IPS-18a (cell line): ENCODE results near the gene CMKLR1.

Experiments
- H3K27ac ChIP-seq: one replicate; pipeline ENCODE4 v1.5.1; 2013; ENCODE audit warnings: low read length
- H3K27me3 ChIP-seq: one replicate; pipeline ENCODE4 v1.6.1; 2013; ENCODE audit warnings: mild to moderate bottlenecking, low read length; ENCODE audit not compliant: control insufficient read depth, insufficient read depth
- H3K36me3 ChIP-seq: one replicate; pipeline ENCODE4 v1.6.1; 2013; ENCODE audit warnings: low read depth, low read length; ENCODE audit not compliant: control insufficient read depth
- H3K4me1 ChIP-seq: one replicate; pipeline ENCODE4 v1.6.1; 2013; ENCODE audit warnings: low read depth, low read length; ENCODE audit not compliant: control insufficient read depth
- H3K4me3 ChIP-seq: one replicate; pipeline ENCODE4 v1.5.1; 2013; ENCODE audit warnings: low read length
- H3K9ac ChIP-seq: one replicate; pipeline ENCODE4 v1.6.1; 2013; ENCODE audit warnings: mild to moderate bottlenecking, low read length, moderate library complexity
- H3K9me3 ChIP-seq: one replicate; pipeline ENCODE4 v1.6.1; 2013; ENCODE audit warnings: low read depth, low read length; ENCODE audit not compliant: control insufficient read depth

The CMKLR1 gene

GRCh38 chr12:108373111-108373510 lies 34.0 kb upstream of the CMKLR1 start:
- Histone ChIP-seq H3K4me1 (no peaks in the 10 kb centered on the region), H3K27ac (no peak overlapping the region), H3K9ac (no peak overlapping the region), H3K27me3 (no peaks in the 10 kb centered on the region), H3K4me3 (no peak overlapping the region), H3K36me3 (no peaks in the 10 kb centered on the region), H3K9me3 (peaks cover 13% of the 10 kb centered on the region)

GRCh38 chr12:108371801-108372344 lies 32.8 kb upstream of the CMKLR1 start:
- Histone ChIP-seq H3K36me3 (no peaks in the 10 kb centered on the region), H3K4me3 (no peak overlapping the region), H3K27ac (no peak overlapping the region), H3K9ac (no peak overlapping the region), H3K9me3 (peaks cover 13% of the 10 kb centered on the region), H3K4me1 (no peaks in the 10 kb centered on the region), H3K27me3 (no peaks in the 10 kb centered on the region)

- no peaks in the 10 kb centered on the region for H3K4me1 ChIP-seq
- H3K9ac ChIP-seq: no peak overlapping the region
- peaks cover 6% of the 10 kb centered on the region for H3K9me3 ChIP-seq
- H3K27me3 ChIP-seq: no peaks in the 10 kb centered on the region
- H3K27ac ChIP-seq: no peak overlapping the region
- H3K4me3 ChIP-seq: no peak overlapping the region
- H3K36me3 ChIP-seq: no peaks in the 10 kb centered on the region
These were observed 31.3 kb upstream of the CMKLR1 start for GRCh38 chr12:108370415-108370814.

- Histone ChIP-seq H3K27me3 (no peaks in the 10 kb centered on the region), H3K9me3 (peaks cover 6% of the 10 kb centered on the region), H3K36me3 (no peaks in the 10 kb centered on the region), H3K27ac (no peak overlapping the region), H3K4me3 (no peak overlapping the region), H3K4me1 (no peaks in the 10 kb centered on the region), H3K9ac (no peak overlapping the region)
These were observed 30.8 kb upstream of the CMKLR1 start for GRCh38 chr12:108369736-108370396.

- H3K27me3 ChIP-seq: no peaks in the 10 kb centered on the region
- no peaks in the 10 kb centered on the region for H3K36me3 ChIP-seq
- no peaks in the 10 kb centered on the region for H3K9me3 ChIP-seq
- no peaks in the 10 kb centered on the region for H3K4me1 ChIP-seq
- H3K27ac ChIP-seq: no peak overlapping the region
- no peak overlapping the region for H3K9ac ChIP-seq
- no peak overlapping the region for H3K4me3 ChIP-seq
These were observed 29.0 kb upstream of the CMKLR1 start for GRCh38 chr12:108368089-108368488.

GRCh38 chr12:108367436-108367835 lies 28.3 kb upstream of the CMKLR1 start:
- Histone ChIP-seq H3K9ac (no peak overlapping the region), H3K4me1 (no peaks in the 10 kb centered on the region), H3K27me3 (no peaks in the 10 kb centered on the region)

GRCh38 chr12:108365324-108365723 lies 26.2 kb upstream of the CMKLR1 start:
- Histone ChIP-seq H3K36me3 (no peaks in the 10 kb centered on the region), H3K27me3 (no peaks in the 10 kb centered on the region), H3K4me1 (no peaks in the 10 kb centered on the region)

More at GRCh38 chr12:108367436-108367835, 28.3 kb upstream of the CMKLR1 start:
- no peak overlapping the region for H3K27ac ChIP-seq
- H3K4me3 ChIP-seq: no peak overlapping the region
- H3K9me3 ChIP-seq: no peaks in the 10 kb centered on the region
- no peaks in the 10 kb centered on the region for H3K36me3 ChIP-seq

GRCh38 chr12:108364879-108365278 lies 25.8 kb upstream of the CMKLR1 start:
- no peaks in the 10 kb centered on the region for H3K4me1 ChIP-seq
- no peak overlapping the region for H3K9ac ChIP-seq
- H3K27ac ChIP-seq: no peak overlapping the region
- no peaks in the 10 kb centered on the region for H3K9me3 ChIP-seq
- no peaks in the 10 kb centered on the region for H3K36me3 ChIP-seq
- no peaks in the 10 kb centered on the region for H3K27me3 ChIP-seq
- H3K4me3 ChIP-seq: no peak overlapping the region

More at GRCh38 chr12:108365324-108365723, 26.2 kb upstream of the CMKLR1 start:
- H3K4me3 ChIP-seq: no peak overlapping the region
- H3K9ac ChIP-seq: no peak overlapping the region
- no peaks in the 10 kb centered on the region for H3K9me3 ChIP-seq
- no peak overlapping the region for H3K27ac ChIP-seq

- no peak overlapping the region for H3K4me3 ChIP-seq
- no peaks in the 10 kb centered on the region for H3K27me3 ChIP-seq
- no peak overlapping the region for H3K9ac ChIP-seq
- H3K4me1 ChIP-seq: peaks cover 4% of the 10 kb centered on the region
- H3K27ac ChIP-seq: no peak overlapping the region
- H3K36me3 ChIP-seq: no peaks in the 10 kb centered on the region
- H3K9me3 ChIP-seq: no peaks in the 10 kb centered on the region
These were observed 24.5 kb upstream of the CMKLR1 start for GRCh38 chr12:108363565-108363964.

- H3K9me3 ChIP-seq: no peaks in the 10 kb centered on the region
- no peaks in the 10 kb centered on the region for H3K27me3 ChIP-seq
- no peak overlapping the region for H3K27ac ChIP-seq
- H3K9ac ChIP-seq: no peak overlapping the region
- H3K4me1 ChIP-seq: peaks cover 8% of the 10 kb centered on the region
- no peaks in the 10 kb centered on the region for H3K36me3 ChIP-seq
- H3K4me3 ChIP-seq: no peak overlapping the region
These were observed 24.1 kb upstream of the CMKLR1 start for GRCh38 chr12:108363165-108363564.

GRCh38 chr12:108361606-108362005 lies 22.5 kb upstream of the CMKLR1 start:
- H3K9me3 ChIP-seq: no peaks in the 10 kb centered on the region
- no peak overlapping the region for H3K27ac ChIP-seq
- H3K4me3 ChIP-seq: no peak overlapping the region
- no peaks in the 10 kb centered on the region for H3K36me3 ChIP-seq
- peaks cover 12% of the 10 kb centered on the region for H3K4me1 ChIP-seq
- H3K9ac ChIP-seq: no peak overlapping the region
- no peaks in the 10 kb centered on the region for H3K27me3 ChIP-seq

GRCh38 chr12:108360487-108360886 lies 21.4 kb upstream of the CMKLR1 start:
- Histone ChIP-seq H3K27me3 (no peaks in the 10 kb centered on the region), H3K9me3 (no peaks in the 10 kb centered on the region), H3K27ac (no peak overlapping the region), H3K9ac (no peak overlapping the region), H3K4me3 (no peak overlapping the region), H3K36me3 (no peaks in the 10 kb centered on the region), H3K4me1 (peaks cover 12% of the 10 kb centered on the region)
